ENCODE results near the gene SLC11A1.

Gene SLC11A1

GRCh38 chr2:218406209-218406948 is 24.3 kb downstream of the SLC11A1 start:
- peak; percentile 95 for DNase-seq

GRCh38 chr2:218406949-218407618 is 25.0 kb downstream of the SLC11A1 start:
- DNase-seq = peak; percentile 73

- no peak for DNase-seq
Measured at GRCh38 chr2:218407717-218408116, 25.6 kb downstream of the SLC11A1 start.

GRCh38 chr2:218418321-218418716 is 36.2 kb downstream of the SLC11A1 start:
- no peak for DNase-seq

- DNase-seq = peak; percentile 97
Measured at GRCh38 chr2:218418717-218419458, 36.8 kb downstream of the SLC11A1 start, which contains the start of gene VIL1. Gene VIL1 (plus strand): TSS chr2:218419123. CDS start chr2:218423779, 4,656 bp downstream.

- DNase-seq = no peak
Measured at GRCh38 chr2:218419630-218420216, 37.6 kb downstream of the SLC11A1 start.

- no peak for DNase-seq
Measured at GRCh38 chr2:218421027-218421426, 39.0 kb downstream of the SLC11A1 start.

- no peak for DNase-seq
Measured at GRCh38 chr2:218422403-218423086, 40.5 kb downstream of the SLC11A1 start.

- DNase-seq = no peak
Measured at GRCh38 chr2:218423584-218423983, 41.5 kb downstream of the SLC11A1 start.

- DNase-seq = no peak
Measured at GRCh38 chr2:218425531-218425930, 43.5 kb downstream of the SLC11A1 start.

GRCh38 chr2:218427741-218428140 is 45.7 kb downstream of the SLC11A1 start:
- DNase-seq = no peak

GRCh38 chr2:218428846-218429558 is 46.9 kb downstream of the SLC11A1 start:
- no peak for DNase-seq

- no peak for DNase-seq
Measured at GRCh38 chr2:218429911-218430692, 48.0 kb downstream of the SLC11A1 start.

GRCh38 chr2:218430721-218431120 is 48.6 kb downstream of the SLC11A1 start:
- DNase-seq = no peak

GRCh38 chr2:218431878-218432277 is 49.8 kb downstream of the SLC11A1 start:
- DNase-seq = no peak

GRCh38 chr2:218432676-218433365 is 50.7 kb downstream of the SLC11A1 start:
- no peak for DNase-seq

GRCh38 chr2:218434456-218434855 is 52.4 kb downstream of the SLC11A1 start:
- no peak for DNase-seq

GRCh38 chr2:218435003-218435982 is 53.2 kb downstream of the SLC11A1 start:
- no peak for DNase-seq

GRCh38 chr2:218436992-218437391 is 54.9 kb downstream of the SLC11A1 start:
- DNase-seq = no peak

All from DMS53 (cell line).